Measurements from ENCODE around the gene SUGP2.
"Not testable (repeated sequence)": the region's sequence is repeated elsewhere in the genome, so short reads cannot be mapped to it uniquely, and the experiment has no call there.

Gene SUGP2

DNA sequence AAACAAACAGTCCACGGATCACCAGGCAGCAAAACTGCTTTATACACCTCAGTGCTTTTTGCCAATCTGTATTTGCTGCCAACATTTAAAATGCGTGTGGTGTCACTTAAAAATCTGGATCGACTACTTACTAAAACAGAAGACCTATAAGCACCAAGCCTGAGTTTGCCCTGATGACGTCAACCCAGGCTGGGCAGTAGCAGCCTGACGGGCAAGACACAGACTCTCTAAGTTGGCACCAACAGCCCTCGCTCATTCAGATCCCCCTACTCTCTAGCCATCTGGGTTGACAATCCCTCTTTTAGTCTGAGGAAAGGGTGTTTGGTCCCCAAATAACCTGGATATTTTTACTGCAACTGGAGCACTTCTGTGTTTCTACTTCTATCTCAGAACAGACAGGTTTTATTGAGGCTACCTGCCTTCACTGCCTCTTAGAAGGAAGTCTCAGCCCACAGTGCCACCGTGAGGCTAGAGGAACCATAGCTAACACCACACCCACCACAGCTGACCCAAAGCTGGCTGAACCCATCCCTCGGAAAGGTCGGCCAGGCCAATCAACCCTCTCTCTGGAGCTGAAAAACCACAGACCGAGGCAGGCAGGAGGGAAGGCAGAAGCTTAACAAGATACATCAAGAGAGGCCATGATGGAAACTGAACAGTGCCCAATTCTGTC lies 6.9 kb downstream of the SUGP2 start:
- TF ChIP-seq, protein P1, sequence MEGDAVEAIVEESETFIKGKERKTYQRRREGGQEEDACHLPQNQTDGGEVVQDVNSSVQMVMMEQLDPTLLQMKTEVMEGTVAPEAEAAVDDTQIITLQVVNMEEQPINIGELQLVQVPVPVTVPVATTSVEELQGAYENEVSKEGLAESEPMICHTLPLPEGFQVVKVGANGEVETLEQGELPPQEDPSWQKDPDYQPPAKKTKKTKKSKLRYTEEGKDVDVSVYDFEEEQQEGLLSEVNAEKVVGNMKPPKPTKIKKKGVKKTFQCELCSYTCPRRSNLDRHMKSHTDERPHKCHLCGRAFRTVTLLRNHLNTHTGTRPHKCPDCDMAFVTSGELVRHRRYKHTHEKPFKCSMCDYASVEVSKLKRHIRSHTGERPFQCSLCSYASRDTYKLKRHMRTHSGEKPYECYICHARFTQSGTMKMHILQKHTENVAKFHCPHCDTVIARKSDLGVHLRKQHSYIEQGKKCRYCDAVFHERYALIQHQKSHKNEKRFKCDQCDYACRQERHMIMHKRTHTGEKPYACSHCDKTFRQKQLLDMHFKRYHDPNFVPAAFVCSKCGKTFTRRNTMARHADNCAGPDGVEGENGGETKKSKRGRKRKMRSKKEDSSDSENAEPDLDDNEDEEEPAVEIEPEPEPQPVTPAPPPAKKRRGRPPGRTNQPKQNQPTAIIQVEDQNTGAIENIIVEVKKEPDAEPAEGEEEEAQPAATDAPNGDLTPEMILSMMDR (IDR thresholded peaks at IDR 0.05; ENCODE audit: control insufficient read depth, insufficient read depth, low read depth, low read length, missing control alignments) = peak; percentile 12
- DNase-seq (ENCODE audit: low read depth) = no peak
- H3K4me3 ChIP-seq (ENCODE audit: control insufficient read depth, low read depth, low read length) = no peak overlapping the region

DNA sequence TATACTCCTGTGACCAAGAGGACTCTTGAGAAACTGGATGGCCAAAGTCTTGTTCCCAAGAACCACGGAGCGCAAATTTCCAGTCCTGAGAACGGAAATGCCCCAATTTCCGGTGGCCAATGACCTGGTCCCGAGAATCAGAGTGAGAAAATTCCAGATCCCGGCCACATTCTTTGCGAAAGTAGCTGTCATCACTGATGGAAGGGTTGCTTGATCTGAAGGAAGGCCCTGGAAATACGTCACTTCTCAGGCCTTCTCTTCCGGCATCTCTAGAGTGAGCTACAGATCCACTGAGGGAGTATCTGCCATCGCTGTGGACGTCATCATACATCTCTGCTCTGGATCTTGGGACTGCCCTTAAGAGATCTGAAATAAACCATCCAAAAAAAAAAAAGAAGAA lies 7.5 kb downstream of the SUGP2 start:
- TF ChIP-seq, protein P1 (IDR thresholded peaks at IDR 0.05; ENCODE audit: control insufficient read depth, insufficient read depth, low read depth, low read length, missing control alignments) = no peak
- no peak for DNase-seq (ENCODE audit: low read depth)
- no peak overlapping the region for H3K4me3 ChIP-seq (ENCODE audit: control insufficient read depth, low read depth, low read length)

DNA sequence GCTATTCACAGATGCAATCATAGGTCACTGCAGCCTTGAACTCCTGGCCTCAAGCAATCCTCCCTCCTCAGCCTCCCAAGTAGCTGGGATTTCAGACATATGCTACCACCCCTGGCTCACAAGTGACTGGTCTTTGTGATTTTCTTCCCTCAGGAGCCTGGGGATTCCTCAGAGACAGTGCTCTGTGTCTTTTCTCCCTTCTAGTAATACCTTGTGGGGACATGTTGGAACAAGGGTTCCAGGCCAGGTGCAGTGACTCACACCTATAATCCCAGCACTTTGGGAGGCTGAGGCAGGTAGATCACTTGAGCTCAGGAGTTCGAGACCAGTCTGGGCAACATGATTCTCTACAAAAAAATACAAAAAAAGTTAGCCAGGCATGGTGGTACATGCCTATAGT lies 9.9 kb downstream of the SUGP2 start:
- not testable (repeated sequence) for DNase-seq (ENCODE audit: low read depth)

DNA sequence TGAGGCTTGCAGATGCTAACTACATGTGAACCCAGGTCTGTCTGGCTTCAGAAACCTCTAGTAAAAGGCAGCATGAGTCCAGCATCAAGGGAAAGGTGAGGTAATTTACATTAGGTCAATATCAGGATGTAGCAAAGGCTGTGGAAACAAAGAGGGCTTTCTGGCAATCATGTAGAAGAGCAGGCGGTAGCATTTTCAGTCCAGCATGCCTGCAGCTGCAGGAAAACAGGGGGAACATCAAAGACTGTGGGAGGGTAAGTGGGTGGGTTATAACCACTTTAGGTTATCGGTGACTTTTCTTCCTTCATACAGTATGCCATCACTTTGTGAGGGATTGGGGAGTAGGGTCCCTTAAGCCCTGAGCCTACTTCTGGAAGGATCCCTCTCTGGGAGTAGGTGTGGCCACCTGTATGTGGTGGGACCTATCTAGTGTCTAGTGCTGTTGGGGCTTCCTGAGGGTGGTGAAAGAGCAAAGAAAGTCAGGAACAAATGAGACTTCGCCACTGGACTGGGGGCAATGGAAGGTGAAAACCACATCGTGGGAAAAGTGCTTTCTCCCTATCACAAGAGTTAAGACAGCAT lies 10.8 kb downstream of the SUGP2 start:
- H3K4me3 ChIP-seq (ENCODE audit: control insufficient read depth, low read depth, low read length) = no peak overlapping the region
- TF ChIP-seq, protein P1 (IDR thresholded peaks at IDR 0.05; ENCODE audit: control insufficient read depth, insufficient read depth, low read depth, low read length, missing control alignments) = no peak
- no peak for DNase-seq (ENCODE audit: low read depth)

More for the DNA sequence above, 9.9 kb downstream of the SUGP2 start:
- H3K4me3 ChIP-seq (ENCODE audit: control insufficient read depth, low read depth, low read length) = not testable (repeated sequence)

DNA sequence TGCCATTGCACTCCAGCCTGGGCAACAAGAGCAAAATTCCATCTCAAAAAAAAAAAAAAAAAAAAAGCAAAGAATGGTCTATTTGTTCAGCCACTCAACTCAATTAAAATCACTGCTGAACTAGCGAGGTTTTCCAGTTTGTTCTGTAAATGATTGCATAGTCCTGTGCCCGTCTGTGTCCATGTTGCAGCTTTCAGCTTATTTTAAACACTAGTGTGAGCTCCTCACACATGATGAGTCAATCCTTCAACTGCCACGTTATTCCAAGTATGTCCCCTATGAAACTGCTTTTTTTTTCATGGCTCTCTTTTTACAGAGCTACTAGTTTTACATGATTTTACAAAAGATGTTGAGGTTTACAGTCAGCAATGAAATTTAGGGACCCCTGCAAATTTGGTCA lies 12.2 kb downstream of the SUGP2 start:
- no peak overlapping the region for H3K4me3 ChIP-seq (ENCODE audit: control insufficient read depth, low read depth, low read length)
- no peak for DNase-seq (ENCODE audit: low read depth)
- TF ChIP-seq, protein P1 (IDR thresholded peaks at IDR 0.05; ENCODE audit: control insufficient read depth, insufficient read depth, low read depth, low read length, missing control alignments) = no peak

DNA sequence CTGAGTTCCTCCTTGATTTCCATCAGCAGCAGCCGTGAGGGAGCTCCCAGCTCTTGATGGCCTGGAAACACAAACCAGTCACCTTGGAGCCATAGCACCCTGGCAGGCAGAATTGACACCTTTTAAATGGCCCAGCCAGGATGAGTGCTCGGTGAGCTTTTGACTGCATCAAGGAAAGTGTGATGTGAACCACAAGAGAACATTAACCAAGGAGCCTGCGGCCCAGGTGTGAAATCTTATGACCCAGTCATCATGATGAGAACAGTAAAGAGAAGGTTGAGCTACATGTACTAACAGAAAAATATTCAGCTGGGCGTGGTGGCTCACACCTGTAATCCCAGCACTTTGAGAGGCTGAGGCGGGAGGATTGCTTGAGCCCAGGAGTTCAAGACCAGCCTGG lies 22.8 kb downstream of the SUGP2 start:
- TF ChIP-seq, protein P1 (IDR thresholded peaks at IDR 0.05; ENCODE audit: control insufficient read depth, insufficient read depth, low read depth, low read length, missing control alignments) = no peak
- DNase-seq (ENCODE audit: low read depth) = no peak
- H3K4me3 ChIP-seq (ENCODE audit: control insufficient read depth, low read depth, low read length) = no peak overlapping the region

DNA sequence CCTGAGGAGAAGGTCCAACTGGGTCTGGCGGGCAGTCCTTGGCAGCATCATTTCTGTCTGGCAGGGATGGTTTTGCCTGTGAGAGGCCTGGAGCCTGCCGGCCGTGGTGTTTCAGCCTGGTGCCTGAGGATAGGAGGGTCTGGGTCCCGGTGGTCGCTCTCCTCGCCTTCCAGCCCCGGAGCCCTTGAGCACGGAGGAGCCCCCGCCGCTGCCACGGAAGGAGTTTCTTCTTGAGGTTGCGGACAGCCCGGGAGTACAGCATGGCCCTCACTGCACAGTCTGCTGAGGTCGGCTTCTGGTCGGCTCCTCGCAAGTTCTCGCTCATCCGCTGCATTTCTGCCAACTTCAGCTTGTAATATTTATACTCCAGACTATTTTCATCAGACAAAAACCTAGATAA lies 23.4 kb downstream of the SUGP2 start:
- no peak overlapping the region for H3K4me3 ChIP-seq (ENCODE audit: control insufficient read depth, low read depth, low read length)
- TF ChIP-seq, protein P1 (IDR thresholded peaks at IDR 0.05; ENCODE audit: control insufficient read depth, insufficient read depth, low read depth, low read length, missing control alignments) = no peak
- DNase-seq (ENCODE audit: low read depth) = no peak
